WTC11 (cell line): ENCODE measurements around the gene SNTA1. TPM values are rescaled to one million over a fixed set of nuclear protein-coding genes. Genes with fewer than 3 reads are reported as not detected.

Source experiments
- ATAC-seq: fragments of 200-7000 bp; cut with Tn5 transposase; 2 replicates; pipeline ENCODE4 v1.10.0; 2021; ENCODE audit warnings: mild to moderate bottlenecking, moderate library complexity
- CTCF ChIA-PET: fragments of 300-600 bp; sonication (Branson Sonifier 250); formaldehyde crosslinking; loops from one replicate; lab custom pipeline; 2021; ENCODE audit warnings: antibody characterized with exemption; lab: Charles Lee
- POLR2A ChIA-PET: fragments of 350-600 bp; sonication (Branson Sonifier 250); formaldehyde crosslinking; loops from one replicate; lab custom pipeline; 2021; ENCODE audit warnings: antibody characterized with exemption; lab: Charles Lee
- DNase-seq: peaks from one replicate; pipeline ENCODE4 v3.0.0; 2021; ENCODE audit warnings: low spot score
- H3K27ac Mint-ChIP-seq: 2 replicates; pipeline ENCODE4 v1.8.0; 2021; ENCODE audit warnings: mixed read lengths
- H3K27me3 Mint-ChIP-seq: 2 replicates; pipeline ENCODE4 v1.8.0; 2021; ENCODE audit warnings: low read depth, mild to moderate bottlenecking, moderate library complexity, mixed read lengths
- H3K36me3 Mint-ChIP-seq: 2 replicates; pipeline ENCODE4 v1.8.0; 2021; ENCODE audit warnings: mixed read lengths
- H3K4me1 Mint-ChIP-seq: 2 replicates; pipeline ENCODE4 v1.8.0; 2022; ENCODE audit warnings: mixed read lengths
- H3K4me3 Mint-ChIP-seq: 2 replicates; pipeline ENCODE4 v1.8.0; 2021; ENCODE audit warnings: mild to moderate bottlenecking, moderate library complexity, mixed read lengths
- H3K9me3 Mint-ChIP-seq: 2 replicates; pipeline ENCODE4 v1.8.0; 2021; ENCODE audit warnings: mixed read lengths
- FOXJ3 ChIP-seq: sonication (generic); formaldehyde crosslinking; IDR thresholded peaks from 2 replicates; pipeline ENCODE4 v1.9.0; 2021; ENCODE audit warnings: missing genetic modification reagents, mild to moderate bottlenecking, borderline replicate concordance
- HMGA2 ChIP-seq: fragments of 250-450 bp; sonication (Bioruptor Pico); IDR thresholded peaks from 2 replicates; pipeline ENCODE4 v1.4.0; 2021; ENCODE audit warnings: mild to moderate bottlenecking, moderate library complexity
- IRF1 ChIP-seq: sonication (generic); formaldehyde crosslinking; IDR thresholded peaks from 2 replicates; pipeline ENCODE4 v1.8.0; 2023; ENCODE audit warnings: missing genetic modification reagents
- IRF2 ChIP-seq: sonication (generic); formaldehyde crosslinking; IDR thresholded peaks from 2 replicates; pipeline ENCODE4 v1.8.0; 2022; ENCODE audit warnings: low read depth, missing genetic modification reagents, borderline replicate concordance
- JUN ChIP-seq: sonication (generic); formaldehyde crosslinking; IDR thresholded peaks from 2 replicates; pipeline ENCODE4 v1.8.0; 2023; ENCODE audit warnings: mild to moderate bottlenecking, missing genetic modification reagents
- KAT7 ChIP-seq: sonication (generic); formaldehyde crosslinking; IDR thresholded peaks from 2 replicates; pipeline ENCODE4 v1.8.1; 2023; ENCODE audit warnings: missing genetic modification reagents, mild to moderate bottlenecking, borderline replicate concordance
- MXD4 ChIP-seq: fragments of 250-450 bp; sonication (Bioruptor Pico); IDR thresholded peaks from 2 replicates; pipeline ENCODE4 v1.8.0; 2021; ENCODE audit warnings: mild to moderate bottlenecking, moderate library complexity, borderline replicate concordance
- NFYB ChIP-seq: sonication (generic); formaldehyde crosslinking; conservative IDR thresholded peaks from 2 replicates; pipeline ENCODE4 v1.8.0; 2022; ENCODE audit warnings: low read depth, missing genetic modification reagents
- NR1H2 ChIP-seq: sonication (generic); formaldehyde crosslinking; IDR thresholded peaks from 2 replicates; pipeline ENCODE4 v1.9.0; 2021; ENCODE audit warnings: mild to moderate bottlenecking, moderate library complexity, missing genetic modification reagents
- NR3C1 ChIP-seq: sonication (generic); formaldehyde crosslinking; conservative IDR thresholded peaks from 2 replicates; pipeline ENCODE4 v1.8.1; 2023; ENCODE audit warnings: low read depth, mild to moderate bottlenecking, missing genetic modification reagents
- OVOL2 ChIP-seq: fragments of 250-450 bp; sonication (Bioruptor Pico); IDR thresholded peaks from 2 replicates; pipeline ENCODE4 v1.9.0; 2021; ENCODE audit warnings: mild to moderate bottlenecking, borderline replicate concordance
- RELA ChIP-seq: sonication (generic); formaldehyde crosslinking; IDR thresholded peaks from 2 replicates; pipeline ENCODE4 v1.8.1; 2022; ENCODE audit warnings: missing genetic modification reagents, mild to moderate bottlenecking, borderline replicate concordance
- SP1 ChIP-seq: sonication (generic); formaldehyde crosslinking; conservative IDR thresholded peaks from 2 replicates; pipeline ENCODE4 v1.8.1; 2022; ENCODE audit warnings: missing genetic modification reagents
- STAT6 ChIP-seq: sonication (generic); formaldehyde crosslinking; conservative IDR thresholded peaks from 2 replicates; pipeline ENCODE4 v1.8.1; 2023; ENCODE audit warnings: mild to moderate bottlenecking, low read depth, missing genetic modification reagents, moderate library complexity
- TCF7 ChIP-seq: sonication (generic); formaldehyde crosslinking; IDR thresholded peaks from 2 replicates; pipeline ENCODE4 v1.8.0; 2022; ENCODE audit warnings: mild to moderate bottlenecking, low read depth, missing genetic modification reagents, moderate library complexity
- TEAD1 ChIP-seq: sonication (generic); formaldehyde crosslinking; IDR thresholded peaks from 2 replicates; pipeline ENCODE4 v1.8.0; 2022; ENCODE audit warnings: mild to moderate bottlenecking, missing genetic modification reagents
- ZNF138 ChIP-seq: sonication (generic); formaldehyde crosslinking; conservative IDR thresholded peaks from 2 replicates; pipeline ENCODE4 v1.8.1; 2022; ENCODE audit warnings: mild to moderate bottlenecking, moderate library complexity, missing genetic modification reagents
- ZNF317 ChIP-seq: sonication (generic); formaldehyde crosslinking; IDR thresholded peaks from 2 replicates; pipeline ENCODE4 v1.8.1; 2023; ENCODE audit warnings: low read depth, mild to moderate bottlenecking, moderate library complexity, missing genetic modification reagents, borderline replicate concordance
- ZNF423 ChIP-seq: fragments of 250-450 bp; sonication (Bioruptor Pico); IDR thresholded peaks from 2 replicates; pipeline ENCODE4 v2.1.2; 2022; ENCODE audit warnings: mild to moderate bottlenecking, moderate library complexity
- ZNF425 ChIP-seq: fragments of 250-450 bp; sonication (Bioruptor Pico); conservative IDR thresholded peaks from 2 replicates; pipeline ENCODE4 v1.9.0; 2021; ENCODE audit warnings: mild to moderate bottlenecking
- total RNA-seq: library from RNA; stranded (reverse); gene quantifications from 3 replicates; pipeline ENCODE4 v1.2.3, GENCODE V29; 2021
- TF ChIP-seq, protein P1 (sequence below): sonication (generic); formaldehyde crosslinking; IDR thresholded peaks from 2 replicates; pipeline ENCODE4 v1.8.1; 2023; ENCODE audit warnings: mild to moderate bottlenecking, missing genetic modification reagents, moderate library complexity
- TF ChIP-seq, protein P2 (sequence below): fragments of 200-600 bp; IDR thresholded peaks from 2 replicates; pipeline ENCODE4 v1.8.0; 2022; ENCODE audit warnings: antibody characterized with exemption
- TF ChIP-seq, protein P3 (sequence below): fragments of 250-450 bp; sonication (Bioruptor Pico); IDR thresholded peaks from 2 replicates; pipeline ENCODE4 v1.9.0; 2021; ENCODE audit warnings: mild to moderate bottlenecking

Gene SNTA1
- total RNA-seq, 1 experiment from 2014 or later, result 5.3 TPM

- ATAC-seq, result no peak
- no peak overlapping the region for H3K27ac Mint-ChIP-seq
- peaks cover 52% of the 10 kb centered on the region for H3K36me3 Mint-ChIP-seq
- ChIA-PET CTCF (no interaction called here), POLR2A (interaction anchor here (0.6 kb wide), 1 partner anchor 61 kb away, joined by 4 read pairs; no protein-coding TSS in a partner anchor)
- no peak overlapping the region for H3K4me3 Mint-ChIP-seq
- DNase-seq, result no peak
- H3K9me3 Mint-ChIP-seq, result peaks cover 5% of the 10 kb centered on the region; the same call in 1 of the 2 replicates
- TF ChIP-seq ZNF138 (CRISPR knock-in tag) (no peak), SP1 (CRISPR knock-in tag) (no peak), IRF2 (no peak), JUN (no peak), NR3C1 (no peak), FOXJ3 (CRISPR knock-in tag) (no peak), TCF7 (CRISPR knock-in tag) (no peak), RELA (CRISPR knock-in tag) (no peak), MXD4 (CRISPR knock-in tag) (no peak), NFYB (CRISPR knock-in tag) (no peak), NR1H2 (CRISPR knock-in tag) (no peak), IRF1 (CRISPR knock-in tag) (no peak)
- TF ChIP-seq, protein P1, sequence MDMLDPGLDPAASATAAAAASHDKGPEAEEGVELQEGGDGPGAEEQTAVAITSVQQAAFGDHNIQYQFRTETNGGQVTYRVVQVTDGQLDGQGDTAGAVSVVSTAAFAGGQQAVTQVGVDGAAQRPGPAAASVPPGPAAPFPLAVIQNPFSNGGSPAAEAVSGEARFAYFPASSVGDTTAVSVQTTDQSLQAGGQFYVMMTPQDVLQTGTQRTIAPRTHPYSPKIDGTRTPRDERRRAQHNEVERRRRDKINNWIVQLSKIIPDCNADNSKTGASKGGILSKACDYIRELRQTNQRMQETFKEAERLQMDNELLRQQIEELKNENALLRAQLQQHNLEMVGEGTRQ, result no peak
- TF ChIP-seq, protein P2, sequence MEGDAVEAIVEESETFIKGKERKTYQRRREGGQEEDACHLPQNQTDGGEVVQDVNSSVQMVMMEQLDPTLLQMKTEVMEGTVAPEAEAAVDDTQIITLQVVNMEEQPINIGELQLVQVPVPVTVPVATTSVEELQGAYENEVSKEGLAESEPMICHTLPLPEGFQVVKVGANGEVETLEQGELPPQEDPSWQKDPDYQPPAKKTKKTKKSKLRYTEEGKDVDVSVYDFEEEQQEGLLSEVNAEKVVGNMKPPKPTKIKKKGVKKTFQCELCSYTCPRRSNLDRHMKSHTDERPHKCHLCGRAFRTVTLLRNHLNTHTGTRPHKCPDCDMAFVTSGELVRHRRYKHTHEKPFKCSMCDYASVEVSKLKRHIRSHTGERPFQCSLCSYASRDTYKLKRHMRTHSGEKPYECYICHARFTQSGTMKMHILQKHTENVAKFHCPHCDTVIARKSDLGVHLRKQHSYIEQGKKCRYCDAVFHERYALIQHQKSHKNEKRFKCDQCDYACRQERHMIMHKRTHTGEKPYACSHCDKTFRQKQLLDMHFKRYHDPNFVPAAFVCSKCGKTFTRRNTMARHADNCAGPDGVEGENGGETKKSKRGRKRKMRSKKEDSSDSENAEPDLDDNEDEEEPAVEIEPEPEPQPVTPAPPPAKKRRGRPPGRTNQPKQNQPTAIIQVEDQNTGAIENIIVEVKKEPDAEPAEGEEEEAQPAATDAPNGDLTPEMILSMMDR, result no peak
- TF ChIP-seq, protein P3, sequence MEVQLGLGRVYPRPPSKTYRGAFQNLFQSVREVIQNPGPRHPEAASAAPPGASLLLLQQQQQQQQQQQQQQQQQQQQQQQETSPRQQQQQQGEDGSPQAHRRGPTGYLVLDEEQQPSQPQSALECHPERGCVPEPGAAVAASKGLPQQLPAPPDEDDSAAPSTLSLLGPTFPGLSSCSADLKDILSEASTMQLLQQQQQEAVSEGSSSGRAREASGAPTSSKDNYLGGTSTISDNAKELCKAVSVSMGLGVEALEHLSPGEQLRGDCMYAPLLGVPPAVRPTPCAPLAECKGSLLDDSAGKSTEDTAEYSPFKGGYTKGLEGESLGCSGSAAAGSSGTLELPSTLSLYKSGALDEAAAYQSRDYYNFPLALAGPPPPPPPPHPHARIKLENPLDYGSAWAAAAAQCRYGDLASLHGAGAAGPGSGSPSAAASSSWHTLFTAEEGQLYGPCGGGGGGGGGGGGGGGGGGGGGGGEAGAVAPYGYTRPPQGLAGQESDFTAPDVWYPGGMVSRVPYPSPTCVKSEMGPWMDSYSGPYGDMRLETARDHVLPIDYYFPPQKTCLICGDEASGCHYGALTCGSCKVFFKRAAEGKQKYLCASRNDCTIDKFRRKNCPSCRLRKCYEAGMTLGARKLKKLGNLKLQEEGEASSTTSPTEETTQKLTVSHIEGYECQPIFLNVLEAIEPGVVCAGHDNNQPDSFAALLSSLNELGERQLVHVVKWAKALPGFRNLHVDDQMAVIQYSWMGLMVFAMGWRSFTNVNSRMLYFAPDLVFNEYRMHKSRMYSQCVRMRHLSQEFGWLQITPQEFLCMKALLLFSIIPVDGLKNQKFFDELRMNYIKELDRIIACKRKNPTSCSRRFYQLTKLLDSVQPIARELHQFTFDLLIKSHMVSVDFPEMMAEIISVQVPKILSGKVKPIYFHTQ, result no peak
- no peaks in the 10 kb centered on the region for H3K27me3 Mint-ChIP-seq
- H3K4me1 Mint-ChIP-seq, result no peaks in the 10 kb centered on the region
These were observed 56.9 kb downstream of the SNTA1 start for GRCh38 chr20:33386673-33387072.

DNA sequence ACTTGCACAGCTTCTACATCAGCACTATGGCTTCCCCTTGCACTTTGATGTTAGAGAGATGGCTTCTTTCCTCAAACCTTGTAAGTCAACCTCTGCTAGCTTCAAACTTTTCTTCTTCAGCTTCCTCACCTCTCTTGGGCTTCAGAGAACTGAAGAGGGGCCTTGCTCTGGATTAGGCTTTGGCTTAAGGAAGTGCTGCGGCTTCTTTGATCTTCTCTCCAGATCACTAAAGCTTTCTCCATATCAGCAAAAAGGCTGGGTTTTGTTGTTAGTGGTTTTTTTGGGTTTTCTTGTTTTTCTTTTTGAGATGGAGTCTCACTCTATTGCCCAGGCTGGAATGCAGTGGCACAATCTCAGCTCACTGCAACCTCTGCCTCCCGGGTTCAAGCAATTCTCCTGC is 66.2 kb downstream of the SNTA1 start:
- DNase-seq (no peak), ATAC-seq (no peak)
- Mint-ChIP-seq H3K4me1 (no peaks in the 10 kb centered on the region), H3K27me3 (no peaks in the 10 kb centered on the region), H3K9me3 (no peaks in the 10 kb centered on the region), H3K36me3 (peaks cover 56% of the 10 kb centered on the region), H3K4me3 (no peak overlapping the region), H3K27ac (no peak overlapping the region)
- CTCF ChIA-PET, result no interaction called here
- POLR2A ChIA-PET, result no interaction called here
- no peak for TF ChIP-seq ZNF425
- no peak for TF ChIP-seq HMGA2 (CRISPR knock-in tag)
- no peak for TF ChIP-seq STAT6 (CRISPR knock-in tag)
- no peak for TF ChIP-seq JUN
- TF ChIP-seq ZNF423 (CRISPR knock-in tag), result no peak
- TF ChIP-seq TEAD1 (CRISPR knock-in tag), result no peak
- no peak for TF ChIP-seq NFYB (CRISPR knock-in tag)
- TF ChIP-seq OVOL2, result no peak
- TF ChIP-seq KAT7, result no peak
- TF ChIP-seq, protein P2, result no peak
- TF ChIP-seq ZNF317, result no peak
